HG02981 (cell line): Measurements from ENCODE around the gene PCDHA10.
"Not testable (repeated sequence)": the region's sequence is repeated elsewhere in the genome, so short reads cannot be mapped to it uniquely, and the experiment has no call there.

Experiments used
- ATAC-seq: cut with Tn5 transposase; IDR thresholded peaks from one replicate; pipeline ENCODE4 v1.9.1; 2021; ENCODE audit warnings: mild to moderate bottlenecking, moderate library complexity; ENCODE audit not compliant: unreplicated experiment

The PCDHA10 gene

GRCh38 chr5:140855772-140856674 lies at the start of gene PCDHA10:
Gene PCDHA10 (plus strand): TSS chr5:140855897. CDS start chr5:140856049, 152 bp downstream.
- no peak for ATAC-seq

DNA sequence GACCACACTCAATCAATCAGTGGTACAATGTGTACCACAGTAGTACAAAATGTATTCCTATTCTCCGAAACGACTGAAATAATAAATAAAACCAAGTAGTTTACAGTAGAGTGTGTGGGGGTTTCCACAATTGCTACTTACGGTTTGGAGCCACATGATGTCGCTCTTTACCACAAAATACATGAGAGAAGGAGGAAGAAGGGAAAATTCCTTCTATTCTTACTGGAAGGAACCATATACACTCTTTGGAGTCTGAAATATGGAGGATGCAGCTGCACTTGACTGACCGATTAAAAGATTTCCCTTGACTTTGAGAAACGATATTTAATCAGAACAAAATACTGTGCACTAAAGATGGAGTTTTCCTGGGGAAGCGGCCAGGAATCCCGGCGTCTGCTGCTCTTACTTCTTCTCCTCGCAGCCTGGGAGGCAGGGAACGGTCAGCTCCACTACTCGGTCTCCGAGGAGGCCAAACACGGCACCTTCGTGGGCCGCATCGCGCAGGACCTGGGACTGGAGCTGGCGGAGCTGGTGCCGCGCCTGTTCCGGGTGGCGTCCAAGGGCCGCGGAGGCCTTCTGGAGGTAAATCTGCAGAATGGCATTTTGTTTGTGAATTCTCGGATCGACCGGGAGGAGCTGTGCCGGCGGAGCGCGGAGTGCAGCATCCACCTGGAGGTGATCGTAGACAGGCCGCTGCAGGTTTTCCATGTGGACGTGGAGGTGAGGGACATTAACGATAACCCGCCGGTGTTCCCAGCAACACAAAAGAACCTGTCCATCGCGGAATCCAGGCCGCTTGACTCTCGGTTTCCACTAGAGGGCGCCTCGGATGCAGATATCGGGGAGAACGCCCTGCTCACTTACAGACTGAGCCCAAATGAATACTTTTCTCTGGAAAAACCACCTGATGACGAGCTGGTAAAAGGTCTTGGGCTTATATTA lies 48.6 kb upstream of the PCDHA10 start, which contains the start of gene PCDHA4:
TSS of gene PCDHA4 (plus strand) at position 235 of the 942 bp plus-strand sequence.
- ATAC-seq, result no peak

DNA sequence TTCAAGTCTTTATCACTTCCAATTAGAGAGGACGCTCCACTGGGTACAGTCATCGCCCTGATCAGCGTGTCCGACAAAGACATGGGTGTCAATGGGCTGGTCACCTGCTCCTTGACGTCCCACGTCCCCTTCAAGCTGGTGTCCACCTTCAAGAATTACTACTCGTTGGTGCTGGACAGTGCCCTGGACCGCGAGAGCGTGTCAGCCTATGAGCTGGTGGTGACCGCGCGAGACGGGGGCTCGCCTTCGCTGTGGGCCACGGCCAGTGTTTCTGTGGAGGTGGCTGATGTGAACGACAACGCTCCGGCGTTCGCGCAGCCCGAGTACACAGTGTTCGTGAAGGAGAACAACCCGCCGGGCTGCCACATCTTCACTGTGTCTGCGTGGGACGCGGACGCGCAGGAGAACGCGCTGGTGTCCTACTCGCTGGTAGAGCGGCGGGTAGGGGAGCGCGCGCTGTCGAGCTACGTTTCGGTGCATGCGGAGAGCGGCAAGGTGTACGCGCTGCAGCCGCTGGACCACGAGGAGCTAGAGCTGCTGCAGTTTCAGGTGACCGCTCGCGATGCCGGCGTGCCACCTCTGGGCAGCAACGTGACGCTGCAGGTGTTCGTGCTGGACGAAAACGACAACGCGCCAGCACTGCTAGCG lies 47.3 kb upstream of the PCDHA10 start:
- ATAC-seq, result not testable (repeated sequence)

- ATAC-seq, result no peak
Measured at GRCh38 chr5:140808889-140809291, 46.8 kb upstream of the PCDHA10 start.

DNA sequence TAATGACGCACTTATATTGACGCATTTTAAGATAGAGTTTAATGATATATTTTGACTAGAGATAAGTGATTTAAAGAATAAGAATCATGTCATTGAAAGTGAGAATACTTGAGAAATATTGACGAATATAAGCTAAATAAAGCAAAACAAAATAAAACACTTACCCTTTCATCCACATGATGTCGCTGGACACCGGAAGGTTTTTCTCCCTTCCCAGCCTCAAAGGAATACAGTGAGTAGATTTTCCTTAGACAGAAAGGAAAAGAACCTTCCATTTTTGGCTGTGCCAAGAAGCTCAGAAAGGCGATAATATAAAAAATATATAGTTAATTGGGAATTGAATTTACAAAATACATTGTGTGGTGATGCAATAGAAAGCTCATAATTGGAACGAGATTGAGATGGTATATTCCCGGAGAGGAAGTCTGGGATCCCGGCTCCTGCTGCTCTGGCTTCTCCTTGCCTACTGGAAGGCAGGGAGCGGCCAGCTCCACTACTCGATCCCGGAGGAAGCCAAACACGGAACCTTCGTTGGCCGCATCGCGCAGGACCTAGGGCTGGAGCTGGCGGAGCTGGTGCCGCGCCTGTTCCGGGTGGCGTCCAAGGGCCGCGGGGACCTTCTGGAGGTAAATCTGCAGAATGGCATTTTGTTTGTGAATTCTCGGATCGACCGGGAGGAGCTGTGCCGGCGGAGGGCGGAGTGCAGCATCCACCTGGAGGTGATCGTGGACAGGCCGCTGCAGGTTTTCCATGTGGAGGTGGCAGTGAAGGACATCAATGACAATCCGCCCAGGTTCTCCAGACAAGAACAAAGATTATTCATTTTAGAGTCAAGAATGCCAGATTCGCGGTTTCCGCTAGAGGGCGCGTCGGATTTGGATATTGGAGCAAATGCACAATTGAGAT lies 34.1 kb upstream of the PCDHA10 start, which contains the start of gene PCDHA5:
TSS of gene PCDHA5 (plus strand) at position 239 of the 906 bp plus-strand sequence.
- ATAC-seq, result no peak

DNA sequence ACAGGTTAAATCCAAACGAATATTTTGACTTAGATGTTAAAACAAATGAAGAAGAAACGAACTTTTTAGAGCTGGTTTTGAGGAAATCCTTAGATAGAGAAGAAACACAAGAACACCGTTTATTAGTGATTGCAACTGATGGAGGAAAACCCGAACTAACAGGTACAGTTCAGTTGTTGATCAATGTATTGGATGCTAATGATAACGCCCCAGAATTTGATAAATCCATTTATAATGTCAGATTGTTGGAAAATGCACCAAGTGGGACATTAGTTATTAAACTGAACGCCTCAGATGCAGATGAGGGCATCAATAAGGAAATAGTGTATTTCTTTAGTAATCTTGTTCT lies 33.4 kb upstream of the PCDHA10 start:
- ATAC-seq, result no peak

DNA sequence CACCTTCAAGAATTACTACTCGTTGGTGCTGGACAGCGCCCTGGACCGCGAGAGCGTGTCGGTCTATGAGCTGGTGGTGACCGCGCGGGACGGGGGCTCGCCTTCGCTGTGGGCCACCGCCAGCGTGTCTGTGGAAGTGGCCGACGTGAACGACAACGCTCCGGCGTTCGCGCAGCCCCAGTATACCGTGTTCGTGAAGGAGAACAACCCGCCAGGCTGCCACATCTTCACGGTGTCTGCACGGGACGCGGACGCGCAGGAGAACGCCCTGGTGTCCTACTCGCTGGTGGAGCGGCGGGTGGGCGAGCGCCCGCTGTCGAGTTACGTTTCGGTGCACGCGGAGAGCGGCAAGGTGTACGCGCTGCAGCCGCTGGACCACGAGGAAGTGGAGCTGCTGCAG lies 32.7 kb upstream of the PCDHA10 start:
- not testable (repeated sequence) for ATAC-seq

DNA sequence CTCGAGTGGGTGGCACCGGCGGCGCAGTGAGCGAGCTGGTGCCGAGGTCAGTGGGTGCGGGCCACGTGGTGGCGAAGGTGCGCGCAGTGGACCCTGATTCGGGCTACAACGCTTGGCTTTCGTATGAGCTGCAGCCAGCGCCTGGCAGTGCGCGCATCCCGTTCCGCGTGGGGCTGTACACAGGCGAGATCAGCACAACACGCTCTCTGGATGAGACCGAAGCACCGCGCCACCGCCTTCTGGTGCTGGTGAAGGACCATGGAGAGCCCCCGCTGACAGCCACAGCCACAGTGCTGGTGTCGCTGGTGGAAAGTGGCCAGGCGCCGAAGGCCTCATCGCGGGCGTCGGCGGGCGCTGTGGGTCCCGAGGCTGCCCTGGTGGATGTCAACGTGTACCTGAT lies 32.2 kb upstream of the PCDHA10 start:
- no peak for ATAC-seq

- no peak for ATAC-seq
Measured at GRCh38 chr5:140827704-140828361, 27.9 kb upstream of the PCDHA10 start, which contains the start of gene PCDHA6. Gene PCDHA6 (plus strand): TSS chr5:140827960. CDS start chr5:140828092, 132 bp downstream.

DNA sequence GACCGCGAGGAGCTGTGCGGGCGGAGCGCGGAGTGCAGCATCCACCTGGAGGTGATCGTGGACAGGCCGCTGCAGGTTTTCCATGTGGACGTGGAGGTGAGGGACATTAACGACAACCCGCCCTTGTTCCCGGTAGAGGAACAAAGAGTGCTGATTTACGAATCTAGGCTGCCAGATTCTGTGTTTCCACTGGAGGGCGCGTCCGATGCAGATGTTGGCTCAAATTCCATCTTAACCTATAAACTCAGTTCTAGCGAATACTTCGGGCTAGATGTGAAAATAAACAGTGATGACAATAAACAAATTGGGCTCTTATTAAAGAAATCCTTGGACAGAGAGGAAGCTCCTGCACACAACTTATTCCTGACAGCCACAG lies 27.3 kb upstream of the PCDHA10 start:
- ATAC-seq, result no peak

DNA sequence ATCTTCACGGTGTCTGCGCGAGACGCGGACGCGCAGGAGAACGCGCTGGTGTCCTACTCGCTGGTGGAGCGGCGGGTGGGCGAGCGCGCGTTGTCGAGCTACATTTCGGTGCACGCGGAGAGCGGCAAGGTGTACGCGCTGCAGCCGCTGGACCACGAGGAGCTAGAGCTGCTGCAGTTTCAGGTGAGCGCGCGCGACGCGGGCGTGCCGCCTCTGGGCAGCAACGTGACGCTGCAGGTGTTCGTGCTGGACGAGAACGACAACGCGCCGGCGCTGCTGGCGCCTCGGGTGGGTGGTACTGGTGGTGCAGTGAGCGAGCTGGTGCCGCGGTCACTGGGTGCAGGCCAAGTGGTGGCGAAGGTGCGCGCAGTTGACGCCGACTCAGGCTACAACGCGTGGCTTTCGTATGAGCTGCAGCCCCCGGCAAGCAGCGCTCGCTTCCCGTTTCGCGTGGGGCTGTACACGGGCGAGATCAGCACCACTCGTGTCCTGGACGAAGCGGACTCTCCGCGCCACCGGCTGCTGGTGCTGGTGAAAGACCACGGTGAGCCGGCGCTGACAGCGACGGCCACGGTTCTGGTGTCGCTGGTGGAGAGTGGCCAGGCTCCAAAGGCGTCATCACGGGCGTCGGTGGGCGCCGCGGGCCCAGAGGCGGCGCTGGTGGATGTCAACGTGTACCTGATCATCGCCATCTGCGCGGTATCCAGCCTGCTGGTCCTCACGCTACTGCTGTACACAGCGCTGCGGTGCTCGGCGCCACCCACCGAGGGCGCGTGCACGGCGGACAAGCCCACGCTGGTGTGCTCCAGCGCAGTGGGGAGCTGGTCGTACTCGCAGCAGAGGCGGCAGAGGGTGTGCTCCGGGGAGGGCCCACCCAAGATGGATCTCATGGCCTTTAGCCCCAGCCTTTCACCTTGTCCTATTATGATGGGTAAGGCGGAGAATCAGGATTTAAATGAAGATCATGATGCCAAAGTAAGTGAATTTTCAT lies 25.9 kb upstream of the PCDHA10 start:
- ATAC-seq, result not testable (repeated sequence)

GRCh38 chr5:140833993-140834392 lies 21.7 kb upstream of the PCDHA10 start, which contains the start of gene PCDHA7:
Gene PCDHA7 (plus strand): TSS chr5:140834269. CDS start chr5:140834384, 115 bp downstream.
- no peak for ATAC-seq

GRCh38 chr5:140834439-140835008 lies 21.2 kb upstream of the PCDHA10 start:
- ATAC-seq, result not testable (repeated sequence)

DNA sequence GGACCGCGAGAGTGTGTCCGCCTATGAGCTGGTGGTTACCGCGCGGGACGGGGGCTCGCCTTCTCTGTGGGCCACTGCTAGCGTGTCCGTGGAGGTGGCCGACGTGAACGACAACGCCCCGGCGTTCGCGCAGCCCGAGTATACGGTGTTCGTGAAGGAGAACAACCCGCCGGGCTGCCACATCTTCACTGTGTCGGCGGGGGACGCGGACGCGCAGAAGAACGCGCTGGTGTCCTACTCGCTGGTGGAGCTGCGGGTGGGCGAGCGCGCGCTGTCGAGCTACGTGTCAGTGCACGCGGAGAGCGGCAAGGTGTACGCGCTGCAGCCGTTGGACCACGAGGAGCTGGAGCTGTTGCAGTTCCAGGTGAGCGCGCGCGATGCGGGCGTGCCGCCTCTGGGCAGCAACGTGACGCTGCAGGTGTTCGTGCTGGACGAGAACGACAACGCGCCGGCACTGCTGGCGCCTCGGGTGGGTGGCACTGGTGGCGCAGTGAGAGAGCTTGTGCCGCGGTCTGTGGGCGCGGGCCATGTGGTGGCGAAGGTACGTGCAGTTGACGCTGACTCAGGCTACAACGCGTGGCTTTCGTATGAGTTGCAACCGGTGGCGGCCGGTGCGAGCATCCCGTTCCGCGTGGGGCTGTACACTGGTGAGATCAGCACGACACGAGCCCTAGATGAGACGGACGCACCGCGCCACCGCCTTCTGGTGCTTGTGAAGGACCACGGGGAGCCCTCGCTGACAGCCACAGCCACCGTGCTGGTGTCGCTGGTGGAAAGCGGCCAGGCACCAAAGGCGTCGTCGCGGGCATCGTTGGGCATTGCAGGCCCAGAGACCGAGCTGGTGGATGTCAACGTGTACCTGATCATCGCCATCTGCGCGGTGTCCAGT lies 19.8 kb upstream of the PCDHA10 start:
- no peak for ATAC-seq

- no peak for ATAC-seq
Measured at GRCh38 chr5:140840978-140841962, 14.4 kb upstream of the PCDHA10 start, which contains the start of gene PCDHA8. Gene PCDHA8 (plus strand): TSS chr5:140841187. CDS start chr5:140841322, 135 bp downstream.
